HG03097 (cell line): Measurements from ENCODE around the gene CDKL5.

ENCODE experiments used
- ATAC-seq: cut with Tn5 transposase; IDR thresholded peaks from one replicate; pipeline ENCODE4 v1.9.1; 2021; ENCODE audit not compliant: unreplicated experiment, low FRiP score

The CDKL5 gene

GRCh38 chrX:18682979-18683387, 257.6 kb downstream of the CDKL5 start:
- ATAC-seq: no peak

DNA sequence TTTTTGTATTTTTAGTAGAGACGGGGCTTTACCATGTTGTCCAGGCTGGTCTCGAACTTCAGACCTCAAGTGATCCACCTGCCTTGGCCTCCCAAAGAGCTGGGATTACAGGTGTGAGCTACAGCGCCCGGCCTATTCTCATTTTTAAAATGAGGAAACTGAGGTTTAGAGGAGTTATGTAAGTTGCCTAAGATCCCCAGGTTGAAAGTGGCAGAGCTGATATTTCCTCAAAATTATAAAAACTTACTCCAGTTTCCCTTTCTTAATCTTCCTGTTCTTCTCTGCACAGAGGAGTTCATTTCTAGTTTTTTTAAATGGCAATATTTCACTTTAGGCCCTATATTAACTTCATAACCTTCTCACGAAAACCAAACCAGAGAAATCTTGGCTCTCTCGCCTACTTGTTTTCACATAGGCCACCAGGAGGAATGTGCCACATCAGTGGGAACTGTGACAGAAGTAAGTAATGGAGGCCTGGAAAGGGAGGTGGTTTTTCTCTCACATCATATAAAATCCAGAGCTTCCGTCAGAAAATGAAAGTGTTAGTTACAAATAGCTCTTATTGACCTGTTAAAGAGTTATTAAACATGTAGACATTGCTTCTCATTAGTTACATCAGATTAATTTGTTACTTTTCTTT, 262.6 kb downstream of the CDKL5 start:
- no peak for ATAC-seq

DNA sequence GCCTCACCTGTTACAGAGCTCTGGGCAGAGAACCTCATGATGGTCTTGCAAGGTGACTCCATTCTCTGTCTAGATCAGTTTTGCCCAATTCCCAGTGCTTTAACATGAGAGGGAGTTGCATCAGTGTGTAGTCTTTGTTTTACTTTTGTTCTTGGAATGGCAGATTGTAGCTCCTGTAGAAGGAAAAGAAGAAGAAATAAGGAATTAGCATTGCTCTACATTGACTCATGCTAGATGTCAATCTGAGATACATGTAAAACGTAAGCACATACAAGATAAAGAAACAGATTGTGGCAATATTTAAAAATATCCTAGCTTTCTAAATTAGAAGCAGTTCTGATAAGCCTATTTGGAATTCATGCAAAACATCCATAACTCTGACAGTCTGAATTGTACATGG, 266.0 kb downstream of the CDKL5 start:
- ATAC-seq: no peak

- ATAC-seq: no peak
Measured at GRCh38 chrX:18692541-18692940, 267.1 kb downstream of the CDKL5 start.

- no peak for ATAC-seq
Measured at GRCh38 chrX:18696653-18697052, 271.2 kb downstream of the CDKL5 start.

- ATAC-seq: no peak
Measured at GRCh38 chrX:18698737-18699650, 273.6 kb downstream of the CDKL5 start.

DNA sequence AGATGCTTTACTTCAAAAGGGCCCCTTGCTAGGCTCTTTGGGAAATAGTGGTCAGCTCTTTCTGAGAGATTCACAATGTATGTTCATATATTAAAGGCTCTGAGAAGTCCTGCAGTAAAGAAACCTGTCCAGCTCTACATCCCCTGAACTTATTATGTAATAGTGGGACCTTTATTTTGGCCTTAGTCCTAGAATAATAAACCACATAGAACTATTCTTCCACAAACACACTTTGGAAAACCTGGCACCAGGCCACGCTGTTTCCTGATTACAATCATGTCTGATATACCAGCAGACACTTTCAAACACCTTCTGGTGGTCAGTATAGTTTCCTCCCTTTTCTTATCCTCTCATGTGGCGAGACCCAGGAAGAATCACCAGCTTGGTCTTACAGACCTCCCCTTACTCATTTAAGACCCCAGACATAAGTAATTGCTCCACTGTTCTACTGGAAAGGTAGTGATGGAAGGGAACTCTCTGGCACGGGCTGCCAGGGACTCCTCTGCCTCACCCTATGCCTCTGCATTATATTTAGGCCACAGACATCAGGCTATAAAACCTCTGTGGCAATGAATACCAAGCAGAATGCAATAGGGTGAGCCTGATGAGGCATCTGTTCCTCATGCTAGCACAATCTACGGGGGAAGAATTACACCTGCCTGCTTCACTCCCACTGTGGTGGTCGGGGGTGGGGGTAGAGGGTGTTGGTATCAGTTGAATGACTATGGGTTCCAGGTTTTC, 276.4 kb downstream of the CDKL5 start:
- no peak for ATAC-seq

DNA sequence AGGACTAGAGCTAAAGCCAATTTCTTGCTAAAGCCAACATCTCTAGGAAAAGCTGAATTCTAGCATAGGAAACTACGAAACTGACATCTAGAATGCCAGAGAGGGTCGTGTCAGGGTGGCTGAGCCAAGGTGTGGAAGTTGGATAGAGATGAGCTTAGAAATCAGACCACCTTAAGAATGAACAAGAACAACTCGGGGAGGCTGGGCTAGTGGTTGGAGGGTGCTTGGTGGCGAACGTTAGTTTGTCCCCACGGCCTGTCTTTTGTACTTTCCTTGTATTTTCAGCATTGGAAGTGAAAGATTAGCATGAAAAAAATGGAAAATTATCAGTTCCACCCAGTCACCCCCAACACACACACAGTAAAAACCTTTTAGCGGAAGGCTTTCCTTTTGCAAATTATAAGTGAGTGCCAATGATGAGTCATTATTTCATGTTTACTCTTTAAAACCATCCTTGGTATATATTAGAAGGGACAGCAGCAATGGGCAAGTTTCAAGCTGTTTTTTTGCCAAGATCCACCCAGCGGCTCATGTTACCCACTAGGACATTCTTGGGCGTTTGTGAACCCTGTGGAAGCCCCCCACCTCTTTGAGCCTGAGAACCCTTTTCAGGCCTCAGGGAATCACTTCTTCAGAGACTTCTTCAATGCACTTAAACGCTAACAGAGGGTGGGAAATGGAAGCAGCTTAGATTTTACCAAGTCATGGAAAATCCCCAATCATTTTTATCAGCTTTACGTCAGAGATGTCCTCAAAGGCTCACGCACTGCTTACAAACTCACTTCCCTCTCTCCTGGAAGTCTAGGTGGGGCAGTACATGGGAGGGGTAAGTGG, 277.2 kb downstream of the CDKL5 start:
- ATAC-seq: no peak
